Loucy (cell line): ENCODE measurements around the gene TNFRSF19.

Experiments
- H2AFZ ChIP-seq: fragments of 200-600 bp; sonication (generic); 2 replicates; pipeline ENCODE4 v1.6.0; 2016; ENCODE audit warnings: antibody characterized with exemption, mild to moderate bottlenecking, low read length, moderate library complexity
- H3F3A ChIP-seq: fragments of 200-600 bp; 2 replicates; pipeline ENCODE4 v1.6.0; 2016; ENCODE audit warnings: antibody characterized with exemption, low read depth, mild to moderate bottlenecking
- H3K27me3 ChIP-seq: fragments of 200-600 bp; sonication (generic); 2 replicates; pipeline ENCODE4 v1.6.1; 2014; ENCODE audit warnings: low read length, mild to moderate bottlenecking; ENCODE audit not compliant: insufficient read depth, poor library complexity, severe bottlenecking
- H3K36me3 ChIP-seq: fragments of 200-600 bp; sonication (generic); 2 replicates; pipeline ENCODE4 v1.6.1; 2016; ENCODE audit warnings: low read length; ENCODE audit not compliant: insufficient read depth
- H3K4me1 ChIP-seq: fragments of 200-600 bp; sonication (generic); 2 replicates; pipeline ENCODE4 v1.5.1; 2014; ENCODE audit warnings: low read length, mild to moderate bottlenecking; ENCODE audit not compliant: insufficient read depth, poor library complexity, severe bottlenecking
- H3K4me2 ChIP-seq: fragments of 200-600 bp; sonication (generic); 2 replicates; pipeline ENCODE4 v1.6.0; 2014; ENCODE audit warnings: antibody characterized with exemption, low read length, low read depth, mild to moderate bottlenecking; ENCODE audit not compliant: poor library complexity, severe bottlenecking
- H3K4me3 ChIP-seq: fragments of 200-600 bp; sonication (generic); 2 replicates; pipeline ENCODE4 v1.5.1; 2014; ENCODE audit warnings: low read length, mild to moderate bottlenecking, mixed read lengths; ENCODE audit not compliant: poor library complexity, severe bottlenecking
- H3K79me2 ChIP-seq: fragments of 200-600 bp; sonication (generic); 2 replicates; pipeline ENCODE4 v1.6.1; 2014; ENCODE audit warnings: low read length; ENCODE audit not compliant: insufficient read depth
- H3K9ac ChIP-seq: fragments of 200-600 bp; sonication (generic); 2 replicates; pipeline ENCODE4 v1.6.0; 2014; ENCODE audit warnings: mild to moderate bottlenecking, low read depth, low read length, moderate library complexity; ENCODE audit not compliant: poor library complexity, severe bottlenecking
- H3K9me2 ChIP-seq: fragments of 200-600 bp; sonication (generic); replicated peaks from 2 replicates; pipeline ENCODE4 v1.6.1; 2016; ENCODE audit warnings: low read depth, low read length, mixed read lengths
- H3K9me3 ChIP-seq: fragments of 200-600 bp; sonication (generic); 2 replicates; pipeline ENCODE4 v1.6.1; 2014; ENCODE audit warnings: mild to moderate bottlenecking, antibody characterized with exemption, low read length, low read depth; ENCODE audit not compliant: insufficient read depth
- H4K20me1 ChIP-seq: fragments of 200-600 bp; sonication (generic); 2 replicates; pipeline ENCODE4 v1.6.0; 2014; ENCODE audit warnings: antibody characterized with exemption, low read length, mild to moderate bottlenecking; ENCODE audit not compliant: insufficient read depth, poor library complexity, severe bottlenecking
- CTCF ChIP-seq: fragments of 200-600 bp; sonication (generic); conservative IDR thresholded peaks from 2 replicates; pipeline ENCODE4 v1.5.1; 2014; ENCODE audit warnings: mild to moderate bottlenecking, antibody characterized with exemption, low read length
- EZH2phosphoT487 ChIP-seq: fragments of 200-600 bp; IDR thresholded peaks from 2 replicates; pipeline ENCODE4 v1.6.1; 2018; ENCODE audit warnings: antibody characterized with exemption, mild to moderate bottlenecking, moderate library complexity, borderline replicate concordance

The TNFRSF19 gene

GRCh38 chr13:23690668-23691067 lies 120.5 kb downstream of the TNFRSF19 start:
- H3K4me2 ChIP-seq = no peak overlapping the region

GRCh38 chr13:23692816-23693215 lies 122.6 kb downstream of the TNFRSF19 start:
- Histone ChIP-seq H3K4me3 (no peak overlapping the region), H3K36me3 (no peaks in the 10 kb centered on the region), H3K4me1 (no peaks in the 10 kb centered on the region), H3K27me3 (no peaks in the 10 kb centered on the region), H3K9ac (no peak overlapping the region), H3K9me3 (no peaks in the 10 kb centered on the region), H3K4me2 (no peak overlapping the region), H2AFZ (no peak overlapping the region), H3F3A (no peaks in the 10 kb centered on the region), H3K9me2 (no peaks in the 10 kb centered on the region), H4K20me1 (no peaks in the 10 kb centered on the region), H3K79me2 (no peaks in the 10 kb centered on the region)
- TF ChIP-seq CTCF = no peak
- TF ChIP-seq EZH2phosphoT487 = no peak

More at GRCh38 chr13:23690668-23691067, 120.5 kb downstream of the TNFRSF19 start:
- Histone ChIP-seq H2AFZ (no peak overlapping the region), H3K4me1 (no peaks in the 10 kb centered on the region), H3K79me2 (no peaks in the 10 kb centered on the region), H3K9ac (no peak overlapping the region), H3K4me3 (no peak overlapping the region), H3F3A (no peaks in the 10 kb centered on the region), H3K36me3 (no peaks in the 10 kb centered on the region), H3K9me3 (no peaks in the 10 kb centered on the region), H3K9me2 (no peaks in the 10 kb centered on the region), H3K27me3 (no peaks in the 10 kb centered on the region), H4K20me1 (no peaks in the 10 kb centered on the region)
- no peak for TF ChIP-seq CTCF
- TF ChIP-seq EZH2phosphoT487 = no peak

- H3K4me3 ChIP-seq = no peak overlapping the region
- H3K4me2 ChIP-seq = no peak overlapping the region
Observed at GRCh38 chr13:23695196-23695595, 125.0 kb downstream of the TNFRSF19 start.

More at GRCh38 chr13:23695196-23695595, 125.0 kb downstream of the TNFRSF19 start:
- no peaks in the 10 kb centered on the region for H3K9me2 ChIP-seq
- no peak overlapping the region for H3K9ac ChIP-seq
- H3K36me3 ChIP-seq = no peaks in the 10 kb centered on the region
- no peaks in the 10 kb centered on the region for H3K9me3 ChIP-seq
- H3K79me2 ChIP-seq = no peaks in the 10 kb centered on the region
- no peaks in the 10 kb centered on the region for H3F3A ChIP-seq
- H3K27me3 ChIP-seq = no peaks in the 10 kb centered on the region
- TF ChIP-seq EZH2phosphoT487 (no peak), CTCF (no peak)
- no peaks in the 10 kb centered on the region for H3K4me1 ChIP-seq
- H2AFZ ChIP-seq = no peak overlapping the region
- no peaks in the 10 kb centered on the region for H4K20me1 ChIP-seq
